Neural progenitor cell (in vitro differentiated cells): ENCODE data around the gene GORASP1. TPM values are rescaled to one million over a fixed set of nuclear protein-coding genes. Genes with fewer than 3 reads are reported as not detected.

ENCODE experiments used
- DNase-seq: peaks from one replicate; pipeline ENCODE4 v3.0.0-alpha.2; 2016; ENCODE audit warnings: low spot score
- H2AFZ ChIP-seq: fragments of 200-600 bp; sonication (generic); replicated peaks from 2 replicates; pipeline ENCODE4 v1.6.1; 2016; ENCODE audit warnings: antibody characterized with exemption
- H3F3A ChIP-seq: fragments of 200-600 bp; sonication (generic); 2 replicates; pipeline ENCODE4 v1.6.1; 2016; ENCODE audit warnings: antibody characterized with exemption, low read depth
- H3K27ac ChIP-seq: fragments of 200-600 bp; sonication (generic); 2 replicates; pipeline ENCODE4 v1.5.1; 2016; ENCODE audit warnings: mild to moderate bottlenecking
- H3K27me3 ChIP-seq: fragments of 200-600 bp; sonication (generic); 2 replicates; pipeline ENCODE4 v1.6.1; 2016; ENCODE audit warnings: mild to moderate bottlenecking, moderate library complexity
- H3K36me3 ChIP-seq: fragments of 200-600 bp; sonication (generic); 2 replicates; pipeline ENCODE4 v1.5.1; 2016
- H3K4me1 ChIP-seq: fragments of 200-600 bp; sonication (generic); 2 replicates; pipeline ENCODE4 v1.6.1; 2016; ENCODE audit warnings: mixed run types
- H3K4me2 ChIP-seq: fragments of 200-600 bp; sonication (generic); 2 replicates; pipeline ENCODE4 v1.6.1; 2016
- H3K4me3 ChIP-seq: fragments of 200-600 bp; sonication (generic); 2 replicates; pipeline ENCODE4 v1.5.1; 2016
- H3K79me2 ChIP-seq: fragments of 200-600 bp; sonication (generic); 2 replicates; pipeline ENCODE4 v1.6.1; 2016; ENCODE audit warnings: low read depth
- H3K9ac ChIP-seq: fragments of 200-600 bp; sonication (generic); 2 replicates; pipeline ENCODE4 v1.6.1; 2016
- H3K9me3 ChIP-seq: fragments of 200-600 bp; sonication (generic); 2 replicates; pipeline ENCODE4 v1.5.1; 2016; ENCODE audit warnings: low read depth
- H4K20me1 ChIP-seq: fragments of 200-600 bp; sonication (generic); 2 replicates; pipeline ENCODE4 v1.6.1; 2016; ENCODE audit warnings: low read depth
- H3K27ac Mint-ChIP-seq: 3 replicates; pipeline ENCODE4 v1.8.0; 2021; ENCODE audit warnings: mixed read lengths
- H3K27me3 Mint-ChIP-seq: 2 replicates; pipeline ENCODE4 v1.8.0; 2022; ENCODE audit warnings: low read depth, mild to moderate bottlenecking, inconsistent platforms, moderate library complexity, mixed read lengths; ENCODE audit not compliant: insufficient read depth
- H3K36me3 Mint-ChIP-seq: 3 replicates; pipeline ENCODE4 v1.8.0; 2021; ENCODE audit warnings: mixed read lengths
- H3K4me1 Mint-ChIP-seq: 3 replicates; pipeline ENCODE4 v1.8.0; 2021; ENCODE audit warnings: mixed read lengths
- H3K4me3 Mint-ChIP-seq: 3 replicates; pipeline ENCODE4 v1.8.0; 2021; ENCODE audit warnings: mild to moderate bottlenecking, moderate library complexity, mixed read lengths
- H3K9me3 Mint-ChIP-seq: 3 replicates; pipeline ENCODE4 v1.8.0; 2020; ENCODE audit warnings: mixed read lengths
- CTCF ChIP-seq: fragments of 200-600 bp; sonication (generic); IDR thresholded peaks from 2 replicates; pipeline ENCODE4 v1.5.1; 2017; ENCODE audit warnings: antibody characterized with exemption, mild to moderate bottlenecking
- EZH2 ChIP-seq: fragments of 200-600 bp; sonication (generic); IDR thresholded peaks from 2 replicates; pipeline ENCODE4 v1.6.1; 2017; ENCODE audit warnings: antibody characterized with exemption, mild to moderate bottlenecking, moderate library complexity
- EZH2phosphoT487 ChIP-seq: fragments of 200-600 bp; sonication (generic); IDR thresholded peaks from 2 replicates; pipeline ENCODE4 v1.6.1; 2017; ENCODE audit warnings: antibody characterized with exemption
- total RNA-seq: library from RNA; depleted of rRNA; stranded (reverse); fragments of >200 nt; gene quantifications from 2 replicates; pipeline ENCODE4 v1.2.3, GENCODE V29; 2015; ENCODE audit warnings: low replicate concordance

The GORASP1 gene
- total RNA-seq, 1 donor from 2014 or later = 18.0 TPM

GRCh38 chr3:39134305-39134704 lies 26.9 kb upstream of the GORASP1 start:
- Mint-ChIP-seq H3K27ac (no peak overlapping the region), H3K4me1 (peaks cover 3% of the 10 kb centered on the region), H3K4me3 (no peak overlapping the region), H3K27me3 (peaks cover 2% of the 10 kb centered on the region), H3K9me3 (no peaks in the 10 kb centered on the region), H3K36me3 (peaks cover 5% of the 10 kb centered on the region)
- no peaks in the 10 kb centered on the region for H3K4me1 ChIP-seq
- no peaks in the 10 kb centered on the region for H3K9me3 ChIP-seq
- H3K27me3 ChIP-seq = no peaks in the 10 kb centered on the region
- no peak overlapping the region for H3K27ac ChIP-seq
- H3K79me2 ChIP-seq = no peaks in the 10 kb centered on the region
- H3K4me2 ChIP-seq = no peak overlapping the region
- no peaks in the 10 kb centered on the region for H3F3A ChIP-seq
- no peak overlapping the region for H3K4me3 ChIP-seq
- TF ChIP-seq EZH2 = no peak
- TF ChIP-seq EZH2phosphoT487 = no peak
- TF ChIP-seq CTCF = no peak
- no peak overlapping the region for H3K9ac ChIP-seq
- H2AFZ ChIP-seq = no peak overlapping the region
- DNase-seq = no peak
- H4K20me1 ChIP-seq = no peaks in the 10 kb centered on the region
- H3K36me3 ChIP-seq = no peaks in the 10 kb centered on the region

- H3K27ac Mint-ChIP-seq = no peak overlapping the region
- Histone ChIP-seq H3K4me3 (no peak overlapping the region), H3F3A (no peaks in the 10 kb centered on the region), H3K4me1 (no peaks in the 10 kb centered on the region), H3K79me2 (no peaks in the 10 kb centered on the region), H2AFZ (no peak overlapping the region), H3K27ac (no peak overlapping the region), H3K9ac (no peak overlapping the region), H3K36me3 (no peaks in the 10 kb centered on the region), H4K20me1 (no peaks in the 10 kb centered on the region), H3K9me3 (no peaks in the 10 kb centered on the region), H3K27me3 (no peaks in the 10 kb centered on the region), H3K4me2 (no peak overlapping the region)
- DNase-seq = no peak
- no peaks in the 10 kb centered on the region for H3K9me3 Mint-ChIP-seq
- peaks cover 3% of the 10 kb centered on the region for H3K4me1 Mint-ChIP-seq
- H3K36me3 Mint-ChIP-seq = peaks cover 5% of the 10 kb centered on the region
- TF ChIP-seq EZH2phosphoT487 = no peak
- no peak for TF ChIP-seq CTCF
- no peak for TF ChIP-seq EZH2
- no peak overlapping the region for H3K4me3 Mint-ChIP-seq
- H3K27me3 Mint-ChIP-seq = peaks cover 4% of the 10 kb centered on the region
Measured at GRCh38 chr3:39133822-39134221, 26.4 kb upstream of the GORASP1 start.

- Histone ChIP-seq H3K9me3 (no peaks in the 10 kb centered on the region), H4K20me1 (no peaks in the 10 kb centered on the region), H3K79me2 (no peaks in the 10 kb centered on the region), H2AFZ (no peak overlapping the region), H3F3A (no peaks in the 10 kb centered on the region), H3K27ac (no peak overlapping the region), H3K4me2 (no peak overlapping the region), H3K9ac (no peak overlapping the region), H3K36me3 (no peaks in the 10 kb centered on the region), H3K4me3 (no peak overlapping the region), H3K27me3 (no peaks in the 10 kb centered on the region), H3K4me1 (no peaks in the 10 kb centered on the region)
- TF ChIP-seq CTCF (no peak), EZH2phosphoT487 (no peak), EZH2 (no peak)
- Mint-ChIP-seq H3K4me1 (peaks cover 3% of the 10 kb centered on the region), H3K36me3 (peaks cover 5% of the 10 kb centered on the region), H3K27ac (no peak overlapping the region), H3K27me3 (peaks cover 4% of the 10 kb centered on the region), H3K9me3 (no peaks in the 10 kb centered on the region), H3K4me3 (no peak overlapping the region)
- no peak for DNase-seq
Measured at GRCh38 chr3:39133093-39133490, 25.7 kb upstream of the GORASP1 start.
